ENCODE results near the gene MPPED2.

DNA sequence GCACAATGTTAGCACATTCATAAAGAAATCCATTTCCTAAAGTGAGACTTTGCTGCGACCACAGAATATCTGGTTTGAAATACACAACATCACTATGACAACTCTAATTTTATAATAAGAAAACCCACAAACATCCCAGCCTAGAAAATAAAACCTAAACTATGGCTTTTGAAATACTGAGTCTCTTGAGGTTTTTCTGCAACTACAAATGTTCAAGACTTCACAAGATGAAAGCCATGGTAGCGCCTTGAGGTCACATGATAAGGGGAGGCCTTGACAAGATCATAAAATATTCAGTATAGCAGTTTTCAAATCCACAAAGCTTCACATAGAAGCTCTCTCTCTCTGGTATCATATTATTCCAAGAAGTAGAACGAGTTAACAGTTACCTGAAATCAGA lies 126.8 kb downstream of the MPPED2 start:
- TF ChIP-seq CTCF (IDR thresholded peaks at IDR 0.05) = no peak
- TF ChIP-seq EP300 (IDR thresholded peaks at IDR 0.05) = no peak

Measured in stomach (tissue), 4 donors.